ENCODE results near the gene ZNFX1. TPM values are rescaled to one million over a fixed set of nuclear protein-coding genes. Genes with fewer than 3 reads are reported as not detected.
A peak's percentile ranks its signal among the peaks of the same experiment; 100 is the strongest.
"Not testable (repeated sequence)": the region's sequence is repeated elsewhere in the genome, so short reads cannot be mapped to it uniquely, and the experiment has no call there.

ZNFX1 gene
- total RNA-seq, 1 donor = 61.5 TPM

GRCh38 chr20:49219924-49220831 lies 57.7 kb downstream of the ZNFX1 start:
- Histone ChIP-seq H3K79me2 (ENCODE audit: insufficient read depth, low read length) (peaks cover 27% of the 10 kb centered on the region), H3K27ac (ENCODE audit: low read depth, low read length) (peak overlapping the region; percentile 87), H3K36me3 (ENCODE audit: insufficient read depth, low read length) (peaks cover 36% of the 10 kb centered on the region), H2AFZ (ENCODE audit: low read length) (peak overlapping the region; percentile 97), H3K4me2 (ENCODE audit: insufficient read depth, low read length) (peak overlapping the region; percentile 96), H4K20me1 (ENCODE audit: insufficient read depth, low read length) (peaks cover 3% of the 10 kb centered on the region), H3K9me3 (ENCODE audit: low read depth, low read length) (no peaks in the 10 kb centered on the region), H3K4me1 (ENCODE audit: insufficient read depth, low read length) (peaks cover 8% of the 10 kb centered on the region), H3K4me3 (ENCODE audit: insufficient read depth, low read length) (peak overlapping the region; percentile 77), H3K27me3 (ENCODE audit: insufficient read depth, low read length) (no peaks in the 10 kb centered on the region)
- no peak for TF ChIP-seq CTCF (IDR thresholded peaks at IDR 0.05; ENCODE audit: extremely low read depth, low read depth, low read length)
- no peak for DNase-seq (ENCODE audit: insufficient read length, low spot score, missing footprints)

- H3K9me3 ChIP-seq (ENCODE audit: low read depth, low read length) = no peaks in the 10 kb centered on the region
- TF ChIP-seq CTCF (IDR thresholded peaks at IDR 0.05; ENCODE audit: extremely low read depth, low read depth, low read length) = no peak
- DNase-seq (ENCODE audit: insufficient read length, low spot score, missing footprints) = peak; percentile 97
- H3K79me2 ChIP-seq (ENCODE audit: insufficient read depth, low read length) = peaks cover 27% of the 10 kb centered on the region
- H4K20me1 ChIP-seq (ENCODE audit: insufficient read depth, low read length) = peaks cover 3% of the 10 kb centered on the region
- H3K4me1 ChIP-seq (ENCODE audit: insufficient read depth, low read length) = peaks cover 8% of the 10 kb centered on the region
- H2AFZ ChIP-seq (ENCODE audit: low read length) = peak within 1 kb of the TSS; percentile 97
- H3K36me3 ChIP-seq (ENCODE audit: insufficient read depth, low read length) = peaks cover 27% of the 10 kb centered on the region
- H3K27ac ChIP-seq (ENCODE audit: low read depth, low read length) = peak within 1 kb of the TSS; percentile 87
- peak within 1 kb of the TSS; percentile 96 for H3K4me2 ChIP-seq (ENCODE audit: insufficient read depth, low read length)
- peak within 1 kb of the TSS; percentile 77 for H3K4me3 ChIP-seq (ENCODE audit: insufficient read depth, low read length)
- no peaks in the 10 kb centered on the region for H3K27me3 ChIP-seq (ENCODE audit: insufficient read depth, low read length)
Observed at GRCh38 chr20:49219091-49219923, 58.5 kb downstream of the ZNFX1 start, which contains the start of gene DDX27. Gene DDX27 (plus strand): TSS chr20:49219416. CDS start chr20:49219449, 33 bp downstream.

DNA sequence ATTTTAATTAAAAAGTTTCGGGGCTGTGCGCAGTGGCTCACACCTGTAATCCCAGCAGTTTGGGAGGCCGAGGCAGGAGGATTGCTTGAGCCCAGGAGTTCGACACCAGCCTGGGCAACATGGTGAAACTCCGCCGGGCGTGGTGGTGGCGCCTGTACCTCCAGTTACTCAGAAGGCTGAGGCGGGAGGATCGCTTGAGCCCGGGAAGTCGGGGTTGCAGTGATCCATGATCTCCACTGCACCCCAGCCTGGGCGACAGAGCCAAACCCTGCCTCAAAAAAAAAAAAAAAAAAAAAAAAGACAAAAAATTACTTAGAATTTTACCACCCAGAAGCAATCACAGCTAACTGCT lies 59.1 kb downstream of the ZNFX1 start:
- not testable (repeated sequence) for H3K27me3 ChIP-seq (ENCODE audit: insufficient read depth, low read length); H3K9me3 ChIP-seq (ENCODE audit: low read depth, low read length); H4K20me1 ChIP-seq (ENCODE audit: insufficient read depth, low read length); DNase-seq (ENCODE audit: insufficient read length, low spot score, missing footprints); H3K4me1 ChIP-seq (ENCODE audit: insufficient read depth, low read length)
- H3K27ac ChIP-seq (ENCODE audit: low read depth, low read length) = peak overlapping the region; percentile 87
- H3K4me3 ChIP-seq (ENCODE audit: insufficient read depth, low read length) = peak overlapping the region; percentile 77
- peaks cover 27% of the 10 kb centered on the region for H3K79me2 ChIP-seq (ENCODE audit: insufficient read depth, low read length)
- H3K36me3 ChIP-seq (ENCODE audit: insufficient read depth, low read length) = peaks cover 21% of the 10 kb centered on the region
- H2AFZ ChIP-seq (ENCODE audit: low read length) = peak overlapping the region; percentile 56
- H3K4me2 ChIP-seq (ENCODE audit: insufficient read depth, low read length) = peak overlapping the region; percentile 96

- H3K27me3 ChIP-seq (ENCODE audit: insufficient read depth, low read length) = no peaks in the 10 kb centered on the region
- no peak overlapping the region for H3K27ac ChIP-seq (ENCODE audit: low read depth, low read length)
- peak overlapping the region; percentile 27 for H3K4me3 ChIP-seq (ENCODE audit: insufficient read depth, low read length)
- H3K36me3 ChIP-seq (ENCODE audit: insufficient read depth, low read length) = peaks cover 10% of the 10 kb centered on the region
- H3K79me2 ChIP-seq (ENCODE audit: insufficient read depth, low read length) = peaks cover 27% of the 10 kb centered on the region
- DNase-seq (ENCODE audit: insufficient read length, low spot score, missing footprints) = peak; percentile 87
- peak overlapping the region; percentile 67 for H2AFZ ChIP-seq (ENCODE audit: low read length)
- H3K9me3 ChIP-seq (ENCODE audit: low read depth, low read length) = no peaks in the 10 kb centered on the region
- peaks cover 3% of the 10 kb centered on the region for H4K20me1 ChIP-seq (ENCODE audit: insufficient read depth, low read length)
- TF ChIP-seq CTCF (IDR thresholded peaks at IDR 0.05; ENCODE audit: extremely low read depth, low read depth, low read length) = peak; percentile 94
- H3K4me2 ChIP-seq (ENCODE audit: insufficient read depth, low read length) = peak overlapping the region; percentile 63
- H3K4me1 ChIP-seq (ENCODE audit: insufficient read depth, low read length) = peaks cover 8% of the 10 kb centered on the region
Observed at GRCh38 chr20:49216991-49217578, 60.8 kb downstream of the ZNFX1 start.
